Esophagus squamous epithelium (tissue), 5 donors: ENCODE results near the gene RSAD2. TPM values are rescaled to one million over a fixed set of nuclear protein-coding genes. Genes with fewer than 3 reads are reported as not detected.
A peak's percentile ranks its signal among the peaks of the same experiment; 100 is the strongest.

Experiments used
- DNase-seq: peaks from one replicate; lab custom pipeline; 2025; lab: John Stamatoyannopoulos, UW
- H3K27ac ChIP-seq, 4 donors: fragments of 200-600 bp; sonication (generic); one replicate each; pipeline ENCODE4 v1.5.1; 2016 to 2019; ENCODE audit warnings: mild to moderate bottlenecking in 1 of 4
- H3K27me3 ChIP-seq, 4 donors: fragments of 200-600 bp; sonication (generic); 1 replicate in 3 of 4; 2 replicates in 1 of 4; pipeline versions ENCODE4 v1.5.1 to v1.6.0; 2017 to 2021; ENCODE audit warnings: antibody characterized with exemption in 1 of 4
- H3K36me3 ChIP-seq, 3 donors: fragments of 200-600 bp; sonication (generic); one replicate each; pipeline ENCODE4 v1.5.1; 2016 to 2019
- H3K4me1 ChIP-seq, 3 donors: fragments of 200-600 bp; sonication (generic); one replicate each; pipeline ENCODE4 v1.5.1; 2017 to 2019
- H3K4me3 ChIP-seq, 4 donors: fragments of 200-600 bp; sonication (generic); 1 replicate in 3 of 4; 2 replicates in 1 of 4; pipeline ENCODE4 v1.5.1; 2016 to 2019; ENCODE audit warnings: mild to moderate bottlenecking in 2 of 4, moderate library complexity in 1 of 4
- H3K9me3 ChIP-seq, 3 donors: fragments of 200-600 bp; sonication (generic); one replicate each; pipeline ENCODE4 v1.5.1; 2016 to 2019
- CTCF ChIP-seq, 6 experiments: fragments of 450-650 bp in 4 of 6; fragments of 200-600 bp in 2 of 6; sonication (generic) in 2 of 6; IDR thresholded peaks; one replicate each; pipeline ENCODE4 v1.5.1; 2016 to 2019; ENCODE audit warnings: antibody characterized with exemption in 6 of 6, mild to moderate bottlenecking in 4 of 6, moderate library complexity in 4 of 6
- POLR2A ChIP-seq, 4 donors: fragments of 450-650 bp; IDR thresholded peaks; one replicate each; pipeline ENCODE4 v1.6.1; 2017; ENCODE audit warnings: antibody characterized with exemption in 4 of 4, mild to moderate bottlenecking in 4 of 4, moderate library complexity in 3 of 4
- WGBS, 2 donors: methylation state at CpG; one replicate each; pipeline ENCODE4 v1.1.5; 2018; 5-methylcytosine and 5-hydroxymethylcytosine counted together
- intact Hi-C: fragments of 100-400 bp; cut with DNase I; formaldehyde crosslinking; loops from one replicate; pipeline ENCODE4 v1.15.0; 2022
- total RNA-seq, 4 donors: library from RNA; depleted of rRNA; stranded (reverse); fragments of >200 nt; gene quantifications; one replicate each; pipeline ENCODE4 v1.1.0, GENCODE V29; 2016
- donor health status: DM: yes; HTN: yes; CAD: no.

Gene RSAD2
- total RNA-seq, 4 donors from 2014 or later, result 0.15 to 4.3 (median 0.66) TPM

- Histone ChIP-seq H3K36me3 (no peaks in the 10 kb centered on the region), H3K27ac (no peak overlapping the region), H3K4me3 (no peak overlapping the region), H3K9me3 (no peaks in the 10 kb centered on the region), H3K27me3 (no peaks in the 10 kb centered on the region), H3K4me1 (peaks cover 0 to 53% (median 3%) of the 10 kb centered on the region in 3 donors)
- no peak for DNase-seq
- TF ChIP-seq POLR2A (IDR thresholded peaks at IDR 0.05) (no peak), CTCF (IDR thresholded peaks at IDR 0.05) (no peak)
- intact Hi-C loops, result no loop called here
- WGBS, 2 donors, result 88 to 89% methylated on average over 6 to 8 of the region's 11 CpGs
These were observed 43.8 kb downstream of the RSAD2 start for GRCh38 chr2:6921321-6921922.

- Histone ChIP-seq H3K4me1 (peaks cover 0 to 49% (median 0%) of the 10 kb centered on the region in 3 donors), H3K27ac (no peak overlapping the region), H3K27me3 (no peaks in the 10 kb centered on the region), H3K36me3 (no peaks in the 10 kb centered on the region), H3K9me3 (no peaks in the 10 kb centered on the region), H3K4me3 (no peak overlapping the region)
- 62 to 64% methylated on average over 8 of the region's 8 CpGs for WGBS, 2 donors
- no peak for DNase-seq
- intact Hi-C loops, result no loop called here
- TF ChIP-seq POLR2A (IDR thresholded peaks at IDR 0.05), result no peak
- TF ChIP-seq CTCF (IDR thresholded peaks at IDR 0.05), result peak in 1 of 6 experiments; percentile 26
These were observed 44.7 kb downstream of the RSAD2 start for GRCh38 chr2:6922201-6922656.

DNA sequence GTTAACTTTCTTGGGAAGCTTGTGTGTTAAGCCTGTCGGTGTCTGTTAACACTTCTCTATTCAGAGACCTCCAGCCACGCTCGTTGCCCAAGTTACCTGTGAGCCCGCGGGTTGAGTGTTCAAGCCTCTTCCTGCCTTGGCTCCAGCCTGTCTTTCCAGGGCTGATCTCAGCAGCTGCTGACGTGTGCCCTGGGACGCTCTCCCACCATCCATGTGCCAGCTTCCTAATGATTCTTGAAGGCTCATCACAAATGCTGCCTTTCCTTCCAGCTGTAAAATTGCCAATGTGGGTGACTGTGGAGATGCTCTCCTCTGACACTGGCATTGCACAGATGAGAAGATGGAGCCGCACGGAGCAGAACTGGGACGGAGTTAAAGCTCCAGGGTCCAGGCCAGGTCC is 45.7 kb downstream of the RSAD2 start:
- H3K36me3 ChIP-seq, result no peaks in the 10 kb centered on the region
- no peaks in the 10 kb centered on the region for H3K27me3 ChIP-seq
- H3K9me3 ChIP-seq, result no peaks in the 10 kb centered on the region
- no peak overlapping the region for H3K4me3 ChIP-seq
- peaks cover 0 to 47% (median 0%) of the 10 kb centered on the region in 3 donors for H3K4me1 ChIP-seq
- intact Hi-C loops, result no loop called here
- DNase-seq, result no peak
- H3K27ac ChIP-seq, result no peak overlapping the region
- TF ChIP-seq POLR2A (IDR thresholded peaks at IDR 0.05) (no peak), CTCF (IDR thresholded peaks at IDR 0.05) (no peak)
- WGBS, 2 donors, result 71 to 84% methylated on average over 10 of the region's 10 CpGs

GRCh38 chr2:6924101-6924923 is 46.7 kb downstream of the RSAD2 start:
- WGBS, 2 donors, result 92 to 96% methylated on average over 16 to 19 of the region's 19 CpGs
- no peak overlapping the region for H3K27ac ChIP-seq
- TF ChIP-seq CTCF (IDR thresholded peaks at IDR 0.05), result no peak
- TF ChIP-seq POLR2A (IDR thresholded peaks at IDR 0.05), result no peak
- intact Hi-C loops, result no loop called here
- DNase-seq, result no peak
- H3K27me3 ChIP-seq, result no peaks in the 10 kb centered on the region
- H3K9me3 ChIP-seq, result no peaks in the 10 kb centered on the region
- H3K4me3 ChIP-seq, result no peak overlapping the region
- peaks cover 0 to 41% (median 0%) of the 10 kb centered on the region in 3 donors for H3K4me1 ChIP-seq
- H3K36me3 ChIP-seq, result no peaks in the 10 kb centered on the region

- intact Hi-C loops, result no loop called here
- no peak for DNase-seq
- Histone ChIP-seq H3K36me3 (no peaks in the 10 kb centered on the region), H3K4me1 (peaks cover 0 to 41% (median 0%) of the 10 kb centered on the region in 3 donors), H3K27ac (no peak overlapping the region), H3K9me3 (no peaks in the 10 kb centered on the region), H3K27me3 (no peaks in the 10 kb centered on the region), H3K4me3 (no peak overlapping the region)
- TF ChIP-seq POLR2A (IDR thresholded peaks at IDR 0.05) (no peak), CTCF (IDR thresholded peaks at IDR 0.05) (no peak)
- 69 to 75% methylated on average over 7 of the region's 7 CpGs for WGBS, 2 donors
These were observed 47.4 kb downstream of the RSAD2 start for GRCh38 chr2:6924924-6925409.
